RCC 7860 (cell line): Measurements from ENCODE around the gene CTCFL.

Experiments
- DNase-seq: peaks from one replicate; pipeline ENCODE4 v3.0.0-alpha.2; 2015; ENCODE audit warnings: low spot score
- FAIRE-seq: peaks from 2 replicates; lab custom pipeline; 2012; peaks lifted over from hg19 to GRCh38; lab: Jason Lieb, UNC

CTCFL gene

GRCh38 chr20:57449398-57450354 lies 75.3 kb downstream of the CTCFL start:
- FAIRE-seq (no peak), DNase-seq (no peak)

- DNase-seq (no peak), FAIRE-seq (no peak)
Observed at GRCh38 chr20:57448764-57449354, 76.1 kb downstream of the CTCFL start.
